GF-D8 (cell line): ENCODE measurements around the gene TBC1D7.
A peak's percentile ranks its signal among the peaks of the same experiment; 100 is the strongest.
"Not testable (repeated sequence)": the region's sequence is repeated elsewhere in the genome, so short reads cannot be mapped to it uniquely, and the experiment has no call there.

Experiments
- DNase-seq: peaks from one replicate; lab custom pipeline; 2025; lab: John Stamatoyannopoulos, UW

The TBC1D7 gene

GRCh38 chr6:13355999-13356785, 27.9 kb upstream of the TBC1D7 start:
- DNase-seq, result no peak

GRCh38 chr6:13355043-13355945, 27.0 kb upstream of the TBC1D7 start:
- DNase-seq, result peak; percentile 72

- peak; percentile 85 for DNase-seq
Measured at GRCh38 chr6:13354331-13355042, 26.1 kb upstream of the TBC1D7 start.

- DNase-seq, result no peak
Measured at GRCh38 chr6:13352165-13352564, 23.8 kb upstream of the TBC1D7 start.

- DNase-seq, result no peak
Measured at GRCh38 chr6:13351271-13351670, 22.9 kb upstream of the TBC1D7 start.

GRCh38 chr6:13349811-13350506, 21.6 kb upstream of the TBC1D7 start:
- DNase-seq, result no peak

GRCh38 chr6:13348334-13349113, 20.2 kb upstream of the TBC1D7 start:
- no peak for DNase-seq

- DNase-seq, result no peak
Measured at GRCh38 chr6:13346245-13346644, 17.9 kb upstream of the TBC1D7 start.

- DNase-seq, result no peak
Measured at GRCh38 chr6:13342414-13343019, 14.2 kb upstream of the TBC1D7 start.

GRCh38 chr6:13339863-13340630, 11.7 kb upstream of the TBC1D7 start:
- no peak for DNase-seq

- DNase-seq, result peak; percentile 85
Measured at GRCh38 chr6:13338038-13338437, 9.7 kb upstream of the TBC1D7 start.

GRCh38 chr6:13336553-13336952, 8.2 kb upstream of the TBC1D7 start:
- peak; percentile 40 for DNase-seq

GRCh38 chr6:13334953-13335352, 6.6 kb upstream of the TBC1D7 start:
- DNase-seq, result no peak

GRCh38 chr6:13332349-13332706, 4.0 kb upstream of the TBC1D7 start:
- DNase-seq, result no peak

GRCh38 chr6:13331516-13332348, 3.4 kb upstream of the TBC1D7 start:
- DNase-seq, result no peak

- no peak for DNase-seq
Measured at GRCh38 chr6:13328875-13329183, 492 bp upstream of the TBC1D7 start.

GRCh38 chr6:13327691-13328075, 654 bp downstream of the TBC1D7 start:
- DNase-seq, result peak; percentile 36

- DNase-seq, result not testable (repeated sequence)
Measured at GRCh38 chr6:13326031-13326586, 2.2 kb downstream of the TBC1D7 start.
